ENCODE results near the gene DUS2. TPM values are rescaled to one million over a fixed set of nuclear protein-coding genes. Genes with fewer than 3 reads are reported as not detected.

DUS2 gene
- total RNA-seq, 1 donor from 2014 or later: 9.4 TPM

- no peak for DNase-seq (ENCODE audit: low spot score)
These were observed 103.3 kb downstream of the DUS2 start for GRCh38 chr16:68126395-68126794.

- no peak for DNase-seq (ENCODE audit: low spot score)
These were observed 105.7 kb downstream of the DUS2 start for GRCh38 chr16:68128577-68129305.

Other genes starting within 250 kb of the DUS2 start
- gene RANBP10, start 216.7 kb upstream of the DUS2 start, total RNA-seq: 22.7 TPM
- 4.1 TPM for gene TSNAXIP1, start 216.4 kb upstream of the DUS2 start, total RNA-seq
- 27.2 TPM for gene THAP11, start 181.0 kb upstream of the DUS2 start, total RNA-seq
- gene NUTF2, start 176.4 kb upstream of the DUS2 start, total RNA-seq: 69.3 TPM
- gene CENPT, start 175.6 kb upstream of the DUS2 start, total RNA-seq: 44.6 TPM
- gene EDC4, start 150.2 kb upstream of the DUS2 start, total RNA-seq: 59.5 TPM
- 1.2 TPM for gene NRN1L, start 138.4 kb upstream of the DUS2 start, total RNA-seq
- 31.6 TPM for gene PSKH1, start 130.0 kb upstream of the DUS2 start, total RNA-seq
- gene CTRL, start 91.4 kb upstream of the DUS2 start, total RNA-seq: 1.1 TPM
- 68.8 TPM for gene PSMB10, start 86.4 kb upstream of the DUS2 start, total RNA-seq
- 30.3 TPM for gene LCAT, start 79.2 kb upstream of the DUS2 start, total RNA-seq
- 76.6 TPM for gene SLC12A4, start 54.6 kb upstream of the DUS2 start, total RNA-seq
- gene DPEP3, start 42.8 kb upstream of the DUS2 start, total RNA-seq: not detected
- 3.4 TPM for gene DPEP2, start 23.8 kb upstream of the DUS2 start, total RNA-seq
- not detected for gene DPEP2NB, start 7.4 kb upstream of the DUS2 start, total RNA-seq
- 6.6 TPM for gene DDX28, start 52 bp upstream of the DUS2 start, total RNA-seq
- 46.5 TPM for gene NFATC3, start 62.1 kb downstream of the DUS2 start, total RNA-seq
- gene ESRP2, start 212.8 kb downstream of the DUS2 start, total RNA-seq: 67.0 TPM
- gene PLA2G15, start 222.1 kb downstream of the DUS2 start, total RNA-seq: 19.1 TPM
- gene SLC7A6, start 241.2 kb downstream of the DUS2 start, total RNA-seq: 13.6 TPM